ENCODE data around the gene COQ10B. TPM values are rescaled to one million over a fixed set of nuclear protein-coding genes. Genes with fewer than 3 reads are reported as not detected.
A peak's percentile ranks its signal among the peaks of the same experiment; 100 is the strongest.
"Not testable (repeated sequence)": the region's sequence is repeated elsewhere in the genome, so short reads cannot be mapped to it uniquely, and the experiment has no call there.

COQ10B gene
- total RNA-seq, 1 donor from 2014 or later: 48.3 TPM

DNA sequence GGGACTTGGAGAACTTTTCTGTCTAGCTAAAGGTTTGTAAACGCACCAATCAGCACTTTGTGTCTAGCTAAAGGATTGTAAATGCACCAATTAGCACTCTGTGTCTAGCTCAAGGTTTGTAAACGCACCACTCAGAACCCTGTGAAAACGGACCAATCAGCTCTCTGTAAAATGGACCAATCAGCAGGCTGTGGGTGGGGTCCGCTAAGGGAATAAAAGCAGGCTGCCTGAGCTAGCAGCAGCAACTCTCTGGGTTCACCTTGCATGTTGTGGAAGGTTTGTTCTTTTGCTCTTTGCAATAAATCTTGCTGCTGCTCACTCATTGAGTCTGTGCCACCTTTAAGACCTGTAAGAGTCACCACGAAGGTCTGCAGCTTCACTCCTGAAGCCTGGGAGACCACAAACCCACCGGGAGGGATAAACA is 2.4 kb upstream of the COQ10B start:
- not testable (repeated sequence) for DNase-seq (ENCODE audit: low read depth)

DNA sequence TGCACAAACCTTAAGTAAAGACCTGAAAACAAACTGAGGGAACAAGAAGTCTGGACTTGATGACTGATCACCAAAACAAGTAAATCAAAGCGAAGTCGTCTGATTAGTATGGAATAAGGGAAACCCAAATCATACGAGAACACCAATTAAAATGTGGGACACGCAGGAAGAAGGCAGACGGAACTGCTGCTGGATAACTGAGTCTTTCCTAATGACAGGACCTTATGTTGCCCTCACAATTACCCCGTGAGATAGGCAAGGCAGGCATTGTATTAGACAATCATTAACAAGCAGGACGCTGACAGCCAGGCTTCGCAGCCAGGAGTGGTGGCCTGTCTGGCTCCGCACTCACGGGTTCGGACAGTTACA is 614 bp upstream of the COQ10B start:
- no peak for DNase-seq (ENCODE audit: low read depth)

- DNase-seq (ENCODE audit: low read depth): peak; percentile 91
Measured at GRCh38 chr2:197453914-197454398, 604 bp downstream of the COQ10B start.

DNA sequence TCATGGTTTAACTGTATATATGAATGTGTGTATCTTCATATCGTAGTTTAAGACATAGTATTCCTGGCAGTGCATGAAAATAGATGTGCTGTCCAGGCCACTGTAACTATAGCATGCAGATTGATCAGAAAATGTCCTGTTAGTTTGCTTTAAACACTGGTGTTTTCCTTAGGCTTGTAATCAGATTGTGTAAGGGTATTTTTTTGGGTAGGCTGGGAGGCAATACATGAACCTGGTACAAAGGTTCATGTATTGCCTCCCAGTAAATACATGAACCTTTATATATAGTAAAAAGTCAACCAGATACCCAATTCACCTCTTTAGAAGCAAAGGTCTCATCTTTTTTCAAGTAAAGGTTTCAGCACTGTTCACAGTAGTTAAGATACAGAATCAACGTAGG is 1.6 kb downstream of the COQ10B start:
- no peak for DNase-seq (ENCODE audit: low read depth)

- DNase-seq (ENCODE audit: low read depth): no peak
Measured at GRCh38 chr2:197455428-197455827, 2.1 kb downstream of the COQ10B start.

- DNase-seq (ENCODE audit: low read depth): no peak
Measured at GRCh38 chr2:197460649-197461048, 7.3 kb downstream of the COQ10B start.

GRCh38 chr2:197461057-197461456 is 7.7 kb downstream of the COQ10B start:
- DNase-seq (ENCODE audit: low read depth): peak; percentile 54

GRCh38 chr2:197464175-197464574 is 10.8 kb downstream of the COQ10B start:
- DNase-seq (ENCODE audit: low read depth): no peak

DNA sequence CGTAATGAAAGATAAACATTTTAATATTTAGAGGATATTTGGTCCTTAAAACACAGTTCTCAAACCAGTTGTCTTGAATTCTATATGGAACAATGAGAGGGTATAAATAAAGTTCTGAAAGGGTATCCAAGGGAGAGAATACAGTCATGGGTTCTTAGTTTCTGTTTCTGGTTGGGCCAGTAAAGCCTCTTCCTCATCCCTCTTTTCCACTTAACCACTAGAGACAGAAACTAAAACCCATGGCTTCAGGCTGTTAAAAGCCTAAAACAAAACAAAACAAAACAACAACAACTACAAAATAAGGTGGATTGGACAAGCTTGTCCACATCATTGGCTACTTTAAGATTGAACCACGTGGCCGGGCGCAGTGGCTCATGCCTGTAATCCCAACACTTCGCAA is 18.8 kb downstream of the COQ10B start:
- DNase-seq (ENCODE audit: low read depth): no peak

- DNase-seq (ENCODE audit: low read depth): no peak
Measured at GRCh38 chr2:197477797-197478196, 24.4 kb downstream of the COQ10B start.

DNA sequence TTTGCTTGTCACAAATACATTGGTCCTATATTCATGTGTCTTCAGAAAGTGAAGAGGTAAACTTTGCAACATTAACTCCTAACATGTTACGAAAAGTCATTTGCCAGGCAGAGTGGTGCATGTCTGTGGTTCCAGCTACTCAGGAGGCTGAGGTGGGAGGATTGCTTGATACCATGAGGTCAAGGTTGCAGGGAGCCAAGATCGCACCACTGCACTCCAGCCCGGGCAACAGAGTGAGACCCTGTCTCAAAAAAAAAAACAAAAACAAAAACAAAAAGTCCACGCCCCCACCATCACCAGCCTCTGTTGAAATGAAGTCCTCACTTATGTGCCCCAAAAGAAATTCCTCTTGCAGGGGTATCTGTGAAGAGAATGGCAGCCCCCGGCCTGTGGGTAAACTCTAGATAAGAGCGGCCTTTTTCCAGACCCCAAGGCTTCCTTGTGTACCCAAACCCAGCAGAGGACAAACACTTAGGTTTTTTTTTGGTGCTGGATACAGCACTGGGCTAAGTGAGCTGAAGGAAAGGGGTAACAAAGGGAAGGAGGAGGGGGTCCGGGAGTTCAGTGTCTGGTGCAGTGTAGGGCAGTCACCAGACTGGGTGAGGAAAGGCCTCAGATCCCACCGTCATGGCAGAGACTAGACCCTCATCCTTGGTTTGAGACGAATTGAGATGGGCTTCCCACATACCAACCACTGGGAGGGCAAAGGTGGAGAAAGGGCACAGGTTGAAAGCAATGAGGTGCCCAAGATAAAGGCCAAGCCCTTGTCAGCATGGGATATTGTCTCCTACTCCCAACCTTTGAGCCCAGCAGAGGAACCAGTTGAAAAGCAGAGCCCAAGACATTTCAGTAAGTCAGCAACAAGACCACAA is 27.0 kb downstream of the COQ10B start:
- no peak for DNase-seq (ENCODE audit: low read depth)

DNA sequence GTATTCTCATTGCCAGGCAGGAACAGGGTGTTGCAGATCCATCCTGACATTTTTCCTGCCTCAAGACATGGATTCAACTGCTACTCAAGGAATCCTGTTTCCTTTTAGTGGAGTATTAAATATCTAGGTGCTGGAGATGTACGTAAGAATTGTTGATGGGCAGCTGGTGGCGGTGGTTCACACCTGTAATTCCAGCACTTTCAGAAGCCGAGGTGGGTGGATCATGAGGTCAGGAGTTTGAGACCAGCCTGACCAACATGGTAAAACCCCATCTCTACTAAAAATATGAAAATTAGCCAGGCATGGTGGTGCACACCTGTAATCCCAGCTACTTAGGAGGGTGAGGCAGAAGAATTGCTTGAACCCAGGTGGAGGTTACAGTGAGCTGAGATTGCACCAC is 30.9 kb downstream of the COQ10B start:
- DNase-seq (ENCODE audit: low read depth): not testable (repeated sequence)

DNA sequence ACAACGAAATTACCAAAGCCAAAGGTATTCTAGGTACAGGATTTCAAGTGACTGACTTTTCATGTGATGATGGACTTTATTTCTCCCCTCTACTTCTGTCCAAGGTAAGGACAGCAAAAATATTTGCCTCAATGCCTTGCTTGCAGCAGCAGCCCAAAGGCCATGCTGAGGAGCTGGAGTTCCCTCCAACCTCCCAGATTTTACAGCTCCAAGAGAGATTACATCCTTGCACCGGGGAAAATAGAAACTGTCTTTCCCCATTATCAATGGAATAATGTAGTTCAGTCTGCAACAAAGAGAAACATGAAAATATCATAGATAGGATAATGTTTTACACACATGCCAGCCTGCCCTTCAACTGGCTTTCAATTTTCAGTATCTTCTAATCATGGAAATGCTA is 32.8 kb downstream of the COQ10B start:
- no peak for DNase-seq (ENCODE audit: low read depth)

DNA sequence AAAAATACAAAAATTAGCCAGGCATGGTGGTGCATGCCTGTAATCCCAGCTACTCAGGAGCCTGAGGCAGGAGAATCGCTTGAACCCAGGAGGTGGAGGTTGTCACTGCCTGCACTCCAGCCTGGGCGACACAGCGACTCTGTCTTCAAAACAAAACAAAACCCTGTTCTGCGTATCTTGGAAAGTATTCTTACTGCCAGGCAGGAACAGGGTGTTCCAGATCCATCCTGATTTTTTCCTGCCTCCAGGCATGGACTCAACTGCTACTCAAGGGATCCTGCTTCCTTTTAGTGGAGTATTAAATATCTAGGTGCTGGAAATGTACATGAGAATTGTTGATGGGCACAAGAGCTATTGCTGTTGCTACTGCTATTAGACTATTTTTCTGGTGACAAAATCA is 34.0 kb downstream of the COQ10B start:
- peak; percentile 50 for DNase-seq (ENCODE audit: low read depth)

DNA sequence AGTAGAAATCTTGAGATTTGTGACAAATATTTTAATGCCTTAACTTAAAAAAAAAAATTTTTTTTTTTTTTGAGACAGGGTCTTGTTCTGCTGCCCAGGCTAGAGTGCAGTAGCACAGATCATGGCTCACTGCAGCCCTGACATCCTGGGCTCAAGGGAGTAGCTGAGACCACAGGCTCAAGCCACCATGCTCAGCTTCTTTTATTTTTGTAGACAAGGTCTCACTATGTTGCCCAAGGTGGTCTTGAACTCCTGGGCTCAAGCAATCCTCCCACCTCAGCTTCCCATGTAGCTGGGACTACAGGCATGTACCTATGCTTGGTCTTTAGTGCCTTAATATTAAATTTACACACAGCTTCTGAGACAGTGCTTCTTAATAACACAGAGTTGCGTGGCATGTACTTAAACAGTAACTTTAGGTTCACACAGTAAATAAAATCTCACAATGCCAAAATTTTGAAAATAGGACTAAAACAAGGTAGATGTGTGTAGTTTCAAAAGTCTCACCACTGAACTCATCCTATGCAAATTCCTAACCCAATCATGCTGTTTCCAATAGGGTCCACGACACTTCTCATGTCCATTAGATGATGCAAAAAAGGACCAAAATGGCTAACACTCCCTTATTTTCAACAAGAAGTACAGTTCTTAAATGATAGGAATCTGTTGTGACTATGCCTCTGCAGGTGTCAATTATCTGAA is 42.2 kb downstream of the COQ10B start:
- no peak for DNase-seq (ENCODE audit: low read depth)

DNA sequence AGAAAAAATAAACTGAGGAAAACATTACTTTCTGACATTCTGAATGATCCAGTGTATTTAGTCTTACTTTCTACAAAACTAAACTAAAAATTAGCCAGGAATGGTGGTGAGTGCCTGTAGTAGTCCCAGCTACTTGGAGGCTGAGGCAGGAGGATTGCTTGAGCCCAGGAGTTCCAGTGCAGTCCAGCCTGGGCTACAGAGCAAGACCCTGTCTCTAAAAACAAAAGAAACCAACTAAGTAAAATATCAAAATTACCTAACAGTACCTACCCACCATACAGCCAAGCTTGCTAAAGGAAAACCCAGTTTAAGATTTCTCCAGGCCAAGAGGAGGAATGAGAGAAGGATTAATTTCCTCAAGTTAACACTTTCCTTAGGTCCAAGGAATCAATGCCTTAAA is 43.3 kb downstream of the COQ10B start:
- no peak for DNase-seq (ENCODE audit: low read depth)

DNA sequence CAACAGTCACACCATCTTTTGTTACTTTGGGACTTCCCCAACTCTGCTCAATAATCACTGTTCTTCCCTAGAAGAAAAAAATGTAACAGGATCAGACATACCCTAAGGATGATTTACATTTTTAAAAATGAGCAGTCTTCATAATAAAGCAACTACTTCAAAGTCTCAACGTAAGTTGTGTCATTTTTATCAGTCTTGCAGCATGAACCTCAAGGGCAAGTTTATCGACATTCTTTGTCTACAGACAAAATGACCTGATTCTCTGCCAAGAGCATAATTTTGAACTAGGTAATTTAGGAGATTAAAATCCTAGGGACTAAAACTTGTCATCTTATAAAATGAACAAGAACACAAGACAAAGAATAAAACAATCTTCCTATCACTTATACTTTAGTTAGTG is 44.0 kb downstream of the COQ10B start:
- DNase-seq (ENCODE audit: low read depth): no peak

DNA sequence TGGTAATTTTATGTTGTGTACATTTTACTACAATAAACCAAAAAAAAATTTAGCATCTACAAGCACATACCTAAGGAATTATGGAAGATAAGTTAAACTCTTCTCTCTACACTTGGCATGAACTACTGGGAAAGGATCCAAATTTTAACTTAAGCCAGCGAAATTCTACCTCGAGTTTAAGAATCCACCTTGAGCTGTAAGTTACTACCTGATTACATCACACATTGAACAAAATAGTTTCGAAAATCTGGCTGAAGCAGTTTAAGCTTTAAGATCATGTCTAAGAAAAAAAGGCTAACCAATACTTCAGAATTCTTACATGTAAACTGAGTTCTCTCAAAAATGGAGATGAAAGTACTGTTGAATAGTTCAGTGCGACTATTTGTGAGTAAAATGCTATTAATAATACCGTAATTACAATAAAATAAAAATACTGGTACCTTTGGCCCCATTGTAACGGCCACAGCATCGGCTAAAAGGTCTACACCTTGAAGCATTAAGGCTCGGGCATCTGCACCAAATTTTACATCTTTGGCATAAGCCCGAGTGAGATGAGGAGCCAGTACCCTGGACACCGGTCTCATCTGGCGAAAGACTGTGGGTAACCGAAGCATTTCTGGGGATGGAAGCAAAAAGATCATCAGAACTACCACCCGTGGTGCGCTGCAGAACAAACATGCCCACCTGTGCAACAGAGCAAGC is 45.0 kb downstream of the COQ10B start:
- DNase-seq (ENCODE audit: low read depth): no peak

GRCh38 chr2:197498937-197499593 is 45.7 kb downstream of the COQ10B start:
- peak; percentile 50 for DNase-seq (ENCODE audit: low read depth)

DNA sequence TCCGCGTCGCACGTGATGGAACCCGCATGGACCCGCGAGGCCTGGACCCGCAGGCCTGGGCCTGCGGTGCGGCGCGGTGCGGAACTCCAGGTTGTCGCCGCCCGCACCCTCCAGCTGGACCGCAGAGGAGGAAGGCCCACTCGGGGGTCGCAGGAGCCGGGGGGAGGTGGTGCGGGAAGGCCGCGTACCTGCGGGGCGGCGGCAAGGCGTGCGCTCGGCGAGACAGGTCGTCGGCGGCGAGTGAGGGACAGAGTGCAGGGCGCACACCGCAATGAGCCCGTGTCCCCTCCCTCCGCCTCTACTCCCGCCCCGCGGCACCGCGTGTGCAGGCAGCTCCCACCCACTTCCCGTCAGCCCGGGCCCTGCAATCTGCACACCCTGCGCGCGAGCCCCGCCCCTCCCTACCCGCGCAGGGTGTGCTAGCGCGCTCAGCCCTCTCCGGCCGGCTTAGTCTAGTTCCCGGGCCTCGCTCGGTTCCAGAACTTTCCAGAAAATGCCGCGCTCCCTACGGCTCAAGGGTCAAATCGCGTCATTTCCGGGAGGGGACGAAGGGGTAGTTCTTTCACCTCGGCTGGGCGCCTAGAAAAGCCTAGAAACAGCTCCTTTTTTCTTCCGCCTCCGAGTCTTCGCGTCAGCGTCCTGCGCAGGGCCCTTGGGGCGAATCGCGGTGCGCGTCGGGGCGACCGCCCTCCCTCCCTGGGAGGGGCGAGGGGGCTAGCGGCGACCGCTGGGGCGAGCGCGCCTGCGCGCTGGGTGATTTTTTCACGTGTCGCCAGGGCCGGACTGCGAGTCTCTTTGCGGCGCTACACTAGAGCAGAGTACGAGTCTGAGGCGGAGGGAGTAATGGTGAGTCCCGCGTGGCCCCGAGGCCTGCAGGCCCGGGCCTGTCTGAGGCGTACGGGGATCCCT is 46.5 kb downstream of the COQ10B start, which contains the start of the genes HSPD1 and HSPE1:
HSPD1 (minus strand) TSS at position 247 of the 909 bp plus-strand sequence. CDS start 992 bp downstream, outside the sequence.
HSPE1 (plus strand) TSS at position 786 of the 909 bp plus-strand sequence; CDS start at position 844, 58 bp downstream.
- DNase-seq (ENCODE audit: low read depth): peak; percentile 96

Measured in renal cortical epithelial cell (primary cell).